NCI-H2227 (cell line): ENCODE data around the gene KRT86.
"Not testable (repeated sequence)": the region's sequence is repeated elsewhere in the genome, so short reads cannot be mapped to it uniquely, and the experiment has no call there.

ENCODE experiments used
- DNase-seq: peaks from one replicate; lab custom pipeline; 2025; ENCODE audit not compliant: unreplicated experiment; lab: John Stamatoyannopoulos, UW

Gene KRT86

DNA sequence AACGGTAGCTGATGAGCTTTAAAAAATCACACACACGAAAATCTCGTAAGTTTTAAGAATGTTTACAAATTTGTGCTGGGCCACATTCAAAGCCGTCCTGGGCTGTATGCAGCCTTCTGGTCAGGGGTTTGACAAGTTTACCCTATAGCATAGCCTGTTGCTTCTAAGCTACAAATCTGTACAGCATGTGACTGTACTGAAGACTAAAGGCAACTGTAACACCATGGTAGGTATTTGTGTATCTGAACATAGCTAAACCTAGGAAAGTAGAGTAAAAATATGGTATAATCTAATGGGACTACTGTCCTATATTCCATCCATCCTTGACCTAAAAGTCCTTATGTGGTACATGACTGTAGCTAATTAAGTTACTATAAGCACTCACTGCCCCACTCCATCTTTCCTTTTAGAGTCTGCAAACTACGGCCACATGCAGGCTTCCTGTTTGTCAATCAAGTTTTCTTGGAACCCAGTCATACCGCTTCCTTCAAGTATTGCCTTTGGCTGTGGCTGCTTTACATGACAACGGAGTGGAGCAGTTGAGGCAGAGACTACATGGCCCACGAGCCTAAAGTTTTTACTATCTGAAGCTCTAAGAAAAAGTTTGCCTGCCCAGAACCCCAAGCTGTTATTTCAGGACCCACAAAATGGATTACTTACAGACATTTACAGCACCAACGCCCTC lies 22.9 kb upstream of the KRT86 start:
- DNase-seq, result no peak

DNA sequence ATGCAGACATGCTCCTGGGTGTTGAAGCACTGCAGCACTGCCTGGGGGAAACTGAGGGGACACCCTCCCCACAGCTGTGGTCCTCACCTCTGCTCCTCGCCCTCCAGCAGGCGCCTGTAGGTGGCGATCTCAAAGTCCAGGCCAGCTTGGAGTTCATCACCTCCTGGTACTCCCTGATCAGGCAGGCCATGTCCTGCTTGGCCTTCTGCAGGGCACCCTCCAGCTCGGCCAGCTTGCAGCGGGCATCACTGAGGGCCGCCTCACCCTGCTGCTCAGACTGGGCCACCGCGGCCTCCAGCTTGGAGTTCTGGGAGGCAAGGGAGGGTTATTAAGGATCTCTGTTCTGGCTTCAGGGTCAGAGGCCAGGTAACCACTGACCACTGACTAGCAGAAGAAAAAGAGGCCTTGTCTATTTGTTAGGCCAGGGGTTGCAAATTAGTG lies 22.2 kb upstream of the KRT86 start:
- not testable (repeated sequence) for DNase-seq

GRCh38 chr12:52252728-52253343 lies 21.6 kb upstream of the KRT86 start:
- DNase-seq, result no peak

DNA sequence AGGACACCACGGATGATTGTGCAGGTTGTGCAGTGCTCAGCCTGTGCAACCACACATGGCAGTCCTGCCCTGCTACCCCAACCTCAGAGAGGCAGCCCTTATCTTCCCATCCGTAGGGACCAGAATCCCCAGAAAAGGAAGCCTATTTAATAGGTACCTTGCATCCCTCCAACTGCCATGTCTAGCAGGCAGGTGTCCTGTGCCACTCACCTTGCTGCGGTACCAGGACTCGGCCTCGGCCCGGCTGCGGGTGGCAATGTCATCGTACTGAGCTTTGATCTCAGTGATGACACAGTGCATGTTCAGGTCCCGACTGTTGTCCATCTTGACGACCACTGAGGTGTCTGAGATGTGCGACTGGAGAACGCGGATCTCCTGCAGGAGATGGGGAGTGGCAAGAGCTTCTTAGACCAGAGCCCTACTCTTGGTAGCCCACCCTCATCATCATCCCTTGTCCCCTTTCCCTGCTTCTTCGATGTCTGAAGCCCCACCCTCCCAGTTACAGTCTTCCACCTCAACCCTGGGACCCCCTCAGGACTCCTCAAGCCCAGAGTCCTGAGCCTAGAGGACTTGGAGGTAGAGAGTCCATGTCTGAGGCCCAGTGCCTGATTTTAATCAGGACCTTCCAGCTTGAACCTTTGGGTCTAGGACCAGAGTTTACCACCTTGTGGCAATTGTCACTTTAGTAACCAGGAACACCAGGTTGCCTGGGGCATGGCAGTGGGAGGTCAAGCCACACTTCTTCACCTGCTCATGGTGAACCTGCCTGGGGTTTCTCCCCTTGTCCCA lies 20.9 kb upstream of the KRT86 start:
- DNase-seq, result no peak

DNA sequence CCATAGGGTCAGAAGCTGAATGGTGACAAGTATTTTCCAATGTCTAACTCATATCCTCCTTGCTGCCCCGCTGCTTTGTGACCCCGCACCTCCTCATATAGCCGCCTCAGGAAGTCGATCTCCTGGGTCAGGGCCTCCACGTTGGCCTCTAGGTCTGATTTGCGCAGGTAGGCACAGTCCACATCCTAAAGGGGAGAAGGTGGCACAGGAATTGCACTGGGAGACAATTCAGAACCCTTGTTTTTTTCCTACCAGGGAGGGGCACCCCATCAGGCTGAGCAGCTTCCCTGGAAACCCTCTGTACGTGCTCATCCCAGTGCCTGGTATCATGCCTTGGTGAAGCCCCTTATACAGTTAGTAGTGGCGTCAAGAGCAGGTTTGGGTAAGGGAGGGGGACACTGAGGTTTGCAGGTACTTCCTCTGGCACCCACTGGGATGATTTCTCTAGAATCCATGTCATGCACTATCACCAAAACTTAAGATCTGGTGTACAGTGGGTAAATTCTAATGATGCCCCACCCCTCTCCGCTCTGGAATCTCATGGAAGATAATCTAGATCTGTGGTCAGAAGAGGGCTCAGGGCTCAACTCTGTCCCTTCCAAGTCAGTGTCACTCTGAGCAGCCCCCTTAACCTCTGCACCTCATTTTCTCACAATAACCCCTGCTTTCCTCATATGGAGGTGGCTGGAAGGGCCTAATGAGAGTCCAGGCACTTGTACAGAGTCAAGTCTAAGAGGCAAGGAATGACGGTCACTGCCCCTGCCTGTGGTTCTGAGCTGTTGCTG lies 20.1 kb upstream of the KRT86 start:
- no peak for DNase-seq

DNA sequence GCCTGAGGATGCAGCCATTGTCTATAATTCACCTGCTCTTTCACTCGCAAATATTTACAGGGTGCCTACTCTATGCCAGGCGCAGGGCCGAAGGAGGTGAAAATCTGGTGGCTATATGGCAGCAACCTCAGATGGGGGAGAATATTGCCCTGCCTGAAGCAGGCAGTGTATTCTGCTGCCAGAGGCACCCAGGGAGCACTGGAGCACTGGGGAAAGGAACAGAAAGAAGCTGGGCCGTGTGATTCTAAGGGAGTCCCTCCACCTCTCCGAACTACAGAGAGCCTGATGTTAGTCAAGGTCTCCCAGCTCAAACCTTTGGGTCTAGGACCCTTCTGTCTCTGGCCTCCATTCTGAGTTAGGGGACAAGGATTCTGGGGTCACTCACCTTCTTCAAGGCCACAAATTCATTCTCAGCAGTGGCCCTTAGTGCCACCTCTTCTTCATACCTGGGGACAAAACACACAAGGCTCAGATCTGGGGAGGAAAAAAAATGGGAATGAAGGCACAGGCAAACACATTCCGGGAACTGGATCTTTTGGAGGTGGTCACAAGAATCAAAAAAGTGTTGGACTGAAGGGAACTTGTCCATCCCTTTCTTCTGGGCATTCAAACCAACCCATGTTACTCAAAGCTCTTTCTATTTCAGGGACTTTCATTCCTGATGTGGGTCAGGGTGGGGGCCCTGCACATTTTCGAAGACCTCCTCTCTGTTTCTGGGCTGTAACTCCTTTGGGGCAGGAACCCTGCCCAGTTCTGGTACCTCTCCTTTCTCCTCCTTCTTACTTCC lies 19.3 kb upstream of the KRT86 start:
- no peak for DNase-seq

- no peak for DNase-seq
Observed at GRCh38 chr12:52255926-52256583, 18.4 kb upstream of the KRT86 start.

DNA sequence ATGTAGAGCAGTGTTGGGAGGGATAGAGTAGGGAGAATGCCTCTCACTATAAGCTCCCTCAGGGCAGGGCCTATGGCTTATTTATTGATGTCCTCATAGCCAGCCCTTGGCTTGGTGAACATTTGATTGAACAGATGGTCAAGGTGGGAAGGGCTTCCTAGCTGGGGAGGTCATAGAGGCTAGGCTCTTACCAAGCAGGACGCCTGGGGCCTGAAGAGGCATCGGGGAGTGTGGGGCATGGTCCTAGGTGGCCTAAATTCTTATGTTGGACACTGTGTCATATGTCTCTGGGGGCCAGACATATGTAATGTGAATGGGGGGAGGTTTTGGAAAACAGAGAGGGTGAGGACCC lies 17.9 kb upstream of the KRT86 start:
- DNase-seq, result no peak

GRCh38 chr12:52257074-52257551 lies 17.3 kb upstream of the KRT86 start:
- no peak for DNase-seq

DNA sequence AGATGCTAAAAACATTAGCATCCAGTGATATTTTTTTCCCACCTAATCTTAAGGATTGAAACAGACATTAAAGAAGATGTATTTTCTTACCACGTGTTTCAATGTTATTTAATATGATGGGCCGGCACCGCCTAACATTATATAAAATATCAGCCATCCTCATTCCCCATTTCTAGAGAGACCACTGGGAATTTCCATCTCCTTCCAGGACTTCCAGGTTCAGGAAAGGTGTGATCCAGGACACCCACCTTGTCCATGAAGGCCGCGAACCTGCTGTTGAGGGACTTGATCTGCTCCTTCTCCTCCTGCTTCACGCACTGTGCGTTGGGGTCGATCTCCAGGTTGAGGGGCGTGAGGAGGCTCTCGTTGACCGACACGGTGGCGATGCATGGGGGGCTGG lies 16.5 kb upstream of the KRT86 start:
- DNase-seq, result not testable (repeated sequence)

DNA sequence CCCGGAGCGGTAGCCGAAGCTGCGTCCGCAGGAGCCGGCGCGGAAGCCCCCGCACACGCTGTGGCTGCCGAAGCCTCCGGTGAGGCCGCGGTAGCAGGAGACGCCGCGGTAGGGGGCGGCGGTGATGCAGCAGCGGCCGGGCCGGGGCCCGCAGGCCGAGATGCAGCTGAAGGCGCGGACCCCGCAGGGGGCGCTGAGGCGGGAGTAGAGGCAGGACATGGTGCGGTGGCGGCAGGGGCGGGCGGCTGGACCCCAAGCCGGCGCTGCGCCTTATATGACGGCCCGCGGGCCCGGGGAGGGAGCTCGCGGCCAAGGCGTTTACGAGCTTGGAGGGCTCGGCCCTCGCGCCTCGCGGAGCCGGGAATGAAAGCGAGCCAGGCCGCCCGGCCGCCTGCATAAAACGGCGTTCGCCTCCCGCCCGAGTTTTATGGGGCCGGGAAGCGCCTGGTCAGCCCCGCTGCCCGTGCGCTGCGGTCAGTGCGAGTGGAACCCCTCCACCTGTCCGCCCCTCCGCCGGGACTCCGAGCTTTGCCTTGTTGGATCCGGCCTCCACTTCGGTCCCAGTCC lies 16.0 kb upstream of the KRT86 start:
- no peak for DNase-seq

DNA sequence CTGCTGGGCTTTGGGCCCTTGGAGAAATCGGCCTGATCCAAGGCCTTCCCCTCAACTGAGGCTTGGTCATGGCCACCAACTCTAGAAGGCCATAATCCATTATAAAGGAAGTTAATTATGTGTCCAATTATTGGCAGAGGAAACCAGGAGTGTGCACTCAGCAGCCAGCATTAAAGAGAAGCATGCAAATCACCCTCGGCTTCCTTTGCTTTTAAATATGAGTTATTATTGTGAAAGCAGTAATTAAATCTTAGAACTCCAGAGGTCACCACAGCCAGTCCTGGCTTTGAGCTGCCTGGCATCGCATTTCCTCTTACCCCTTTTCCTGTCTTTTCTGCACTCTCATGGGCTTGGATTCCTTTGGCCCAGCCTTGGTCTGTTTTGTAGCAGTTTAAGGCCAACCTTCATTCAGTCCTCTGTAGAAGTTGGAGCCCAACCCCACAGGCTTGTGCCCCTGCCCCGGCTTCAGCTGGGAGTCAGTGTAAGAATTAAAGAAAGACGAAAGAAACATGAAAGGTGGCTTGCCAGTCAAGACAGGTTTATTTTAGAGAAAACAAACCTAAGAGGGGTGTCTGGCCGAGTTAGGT lies 14.7 kb upstream of the KRT86 start:
- no peak for DNase-seq

DNA sequence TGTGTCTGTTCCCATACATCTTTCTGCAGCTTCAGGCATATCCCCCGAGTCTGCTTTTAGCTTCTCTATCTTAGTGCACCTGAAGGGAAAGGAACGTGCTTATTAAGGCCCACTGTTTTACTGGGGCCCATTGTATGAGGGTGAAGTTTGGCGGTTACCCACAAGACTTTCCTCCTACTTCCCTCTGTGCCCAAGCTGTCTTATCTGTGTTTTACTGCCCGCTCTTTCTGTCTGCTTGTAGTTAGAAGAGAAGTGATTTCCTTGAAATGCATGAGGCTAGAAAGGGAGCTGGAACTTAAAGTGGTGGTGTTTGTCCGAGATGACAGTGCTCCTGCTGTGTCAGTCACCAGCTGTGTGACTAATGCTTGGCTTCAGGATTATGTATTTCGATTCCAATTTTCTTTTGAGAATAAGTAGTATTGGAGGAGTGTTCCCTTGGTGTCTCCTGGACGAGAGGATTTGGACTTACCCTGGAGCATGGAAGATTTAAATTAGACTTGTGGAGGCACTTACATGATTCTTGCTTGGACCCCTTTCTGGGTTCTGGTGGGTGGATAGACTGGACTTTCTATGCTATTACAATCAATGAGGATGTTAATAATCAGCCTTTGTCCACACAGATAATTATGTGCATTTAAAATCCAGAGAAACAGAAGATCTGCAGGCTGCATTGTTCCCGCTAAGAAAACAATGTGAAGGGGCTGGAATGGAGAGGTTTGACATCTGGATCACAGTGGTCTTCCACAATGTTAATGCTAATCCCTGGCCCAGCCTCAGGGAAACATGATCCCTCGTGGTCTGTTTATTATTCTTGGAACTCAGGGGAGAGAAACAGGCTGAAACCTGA lies 13.9 kb upstream of the KRT86 start:
- DNase-seq, result no peak

GRCh38 chr12:52261208-52261484 lies 13.3 kb upstream of the KRT86 start:
- no peak for DNase-seq

- DNase-seq, result no peak
Observed at GRCh38 chr12:52262286-52262685, 12.2 kb upstream of the KRT86 start.

GRCh38 chr12:52263761-52264434 lies 10.5 kb upstream of the KRT86 start:
- no peak for DNase-seq

- DNase-seq, result no peak
Observed at GRCh38 chr12:52264435-52264825, 10.0 kb upstream of the KRT86 start.

DNA sequence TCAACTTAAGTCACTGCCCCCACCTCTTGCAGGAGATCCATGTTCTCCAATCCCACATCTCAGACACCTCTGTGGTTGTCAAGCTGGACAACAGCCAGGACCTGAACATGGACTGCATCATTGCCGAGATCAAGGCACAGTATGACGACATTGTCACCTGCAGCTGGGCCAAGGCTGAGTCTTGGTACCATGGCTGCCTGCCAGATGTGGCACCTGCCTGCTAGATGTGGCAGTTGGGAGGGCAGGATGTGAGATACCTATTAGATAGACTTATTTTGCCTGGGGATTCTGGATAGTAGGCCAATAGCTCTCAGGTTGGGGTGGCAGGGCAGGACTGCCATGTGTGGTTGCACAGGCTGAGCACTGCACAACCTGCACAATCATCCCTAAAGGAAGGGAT lies 7.9 kb upstream of the KRT86 start:
- no peak for DNase-seq
